Parathyroid adenoma (tissue), 2 donors: ENCODE data around the gene CDCP1.

Experiments used
- H2AFZ ChIP-seq: fragments of 300-600 bp; sonication (generic); one replicate; pipeline ENCODE4 v1.7.0; 2017; ENCODE audit warnings: antibody characterized with exemption, mild to moderate bottlenecking
- H3K27ac ChIP-seq: fragments of 300-600 bp; sonication (generic); one replicate; pipeline ENCODE4 v1.7.0; 2017
- H3K27me3 ChIP-seq: fragments of 300-600 bp; sonication (generic); one replicate; pipeline ENCODE4 v1.7.0; 2017; ENCODE audit warnings: low read length; ENCODE audit not compliant: control insufficient read depth, insufficient read depth
- H3K36me3 ChIP-seq: fragments of 300-600 bp; sonication (generic); one replicate; pipeline ENCODE4 v1.7.0; 2017; ENCODE audit warnings: low read length; ENCODE audit not compliant: control insufficient read depth, insufficient read depth
- H3K4me1 ChIP-seq: fragments of 300-600 bp; sonication (generic); one replicate; pipeline ENCODE4 v1.7.0; 2017; ENCODE audit warnings: control low read depth
- H3K4me2 ChIP-seq: fragments of 300-600 bp; sonication (generic); one replicate; pipeline ENCODE4 v1.7.0; 2017; ENCODE audit warnings: low read length
- H3K4me3 ChIP-seq: fragments of 300-600 bp; sonication (generic); one replicate; pipeline ENCODE4 v1.7.0; 2017; ENCODE audit warnings: low read depth, low read length
- H3K79me2 ChIP-seq: fragments of 300-600 bp; sonication (generic); one replicate; pipeline ENCODE4 v1.7.0; 2017; ENCODE audit warnings: control low read depth
- H3K9ac ChIP-seq: fragments of 300-600 bp; sonication (generic); one replicate; pipeline ENCODE4 v1.7.0; 2017; ENCODE audit warnings: mild to moderate bottlenecking
- H3K9me3 ChIP-seq: fragments of 300-600 bp; sonication (generic); one replicate; pipeline ENCODE4 v1.7.0; 2017; ENCODE audit warnings: low read length; ENCODE audit not compliant: control insufficient read depth
- TF ChIP-seq, protein P1 (sequence below): fragments of 300-600 bp; sonication (generic); IDR thresholded peaks from one replicate; pipeline ENCODE4 v1.7.0; 2017; ENCODE audit warnings: antibody characterized with exemption, mild to moderate bottlenecking
- donor health status: primary hyperparathyroidism.

The CDCP1 gene

DNA sequence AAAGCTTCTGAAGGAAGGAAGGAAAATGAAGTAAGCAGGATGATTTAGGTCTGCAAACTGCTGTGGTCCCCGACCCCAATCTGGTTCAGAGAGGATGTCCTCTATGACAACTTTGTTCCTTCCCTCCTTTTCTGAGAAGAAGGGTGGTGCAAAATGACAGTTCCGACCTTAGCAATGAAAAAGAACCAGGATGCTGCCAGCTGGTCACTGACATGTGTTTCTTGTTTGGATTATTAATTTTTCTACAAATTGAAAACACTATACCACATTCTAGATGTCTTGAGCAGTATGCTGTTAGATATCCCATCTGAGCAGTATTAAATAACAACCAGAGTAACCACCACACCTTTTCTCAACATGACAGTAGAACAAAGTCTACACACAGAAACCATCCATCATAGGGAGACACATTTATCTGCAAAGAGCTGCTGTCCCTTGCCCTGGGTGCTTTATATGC lies 27.5 kb downstream of the CDCP1 start:
- H3K4me2 ChIP-seq, result no peak overlapping the region
- H3K79me2 ChIP-seq, result no peaks in the 10 kb centered on the region
- no peaks in the 10 kb centered on the region for H3K4me1 ChIP-seq
- H2AFZ ChIP-seq, result no peak overlapping the region
- no peaks in the 10 kb centered on the region for H3K27me3 ChIP-seq
- no peak overlapping the region for H3K9ac ChIP-seq
- no peaks in the 10 kb centered on the region for H3K9me3 ChIP-seq
- TF ChIP-seq, protein P1, sequence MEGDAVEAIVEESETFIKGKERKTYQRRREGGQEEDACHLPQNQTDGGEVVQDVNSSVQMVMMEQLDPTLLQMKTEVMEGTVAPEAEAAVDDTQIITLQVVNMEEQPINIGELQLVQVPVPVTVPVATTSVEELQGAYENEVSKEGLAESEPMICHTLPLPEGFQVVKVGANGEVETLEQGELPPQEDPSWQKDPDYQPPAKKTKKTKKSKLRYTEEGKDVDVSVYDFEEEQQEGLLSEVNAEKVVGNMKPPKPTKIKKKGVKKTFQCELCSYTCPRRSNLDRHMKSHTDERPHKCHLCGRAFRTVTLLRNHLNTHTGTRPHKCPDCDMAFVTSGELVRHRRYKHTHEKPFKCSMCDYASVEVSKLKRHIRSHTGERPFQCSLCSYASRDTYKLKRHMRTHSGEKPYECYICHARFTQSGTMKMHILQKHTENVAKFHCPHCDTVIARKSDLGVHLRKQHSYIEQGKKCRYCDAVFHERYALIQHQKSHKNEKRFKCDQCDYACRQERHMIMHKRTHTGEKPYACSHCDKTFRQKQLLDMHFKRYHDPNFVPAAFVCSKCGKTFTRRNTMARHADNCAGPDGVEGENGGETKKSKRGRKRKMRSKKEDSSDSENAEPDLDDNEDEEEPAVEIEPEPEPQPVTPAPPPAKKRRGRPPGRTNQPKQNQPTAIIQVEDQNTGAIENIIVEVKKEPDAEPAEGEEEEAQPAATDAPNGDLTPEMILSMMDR, result no peak
- no peak overlapping the region for H3K27ac ChIP-seq
- H3K36me3 ChIP-seq, result no peaks in the 10 kb centered on the region
- no peak overlapping the region for H3K4me3 ChIP-seq

DNA sequence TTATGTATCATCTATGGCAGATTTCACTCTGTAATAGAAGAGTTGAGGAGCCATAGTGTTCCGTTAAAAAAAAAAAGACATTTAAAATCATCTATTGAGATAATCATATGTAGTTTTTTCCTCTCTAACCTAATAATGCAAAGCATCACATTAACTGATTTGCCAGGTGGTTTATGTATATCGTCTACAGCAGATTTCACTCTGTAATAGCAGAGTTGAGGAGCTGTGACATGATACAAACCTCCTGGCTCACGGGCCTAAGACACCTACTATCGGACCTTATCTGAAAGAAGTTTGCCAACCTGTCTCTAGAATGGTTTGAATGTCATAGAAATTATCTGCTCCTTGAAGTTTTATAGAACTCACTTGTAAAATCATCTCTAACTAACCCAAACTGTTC lies 29.8 kb downstream of the CDCP1 start:
- no peaks in the 10 kb centered on the region for H3K27me3 ChIP-seq
- no peak overlapping the region for H3K4me3 ChIP-seq
- no peak overlapping the region for H3K4me2 ChIP-seq
- no peaks in the 10 kb centered on the region for H3K4me1 ChIP-seq
- H3K79me2 ChIP-seq, result no peaks in the 10 kb centered on the region
- H3K9me3 ChIP-seq, result no peaks in the 10 kb centered on the region
- no peaks in the 10 kb centered on the region for H3K36me3 ChIP-seq
- no peak overlapping the region for H3K9ac ChIP-seq
- no peak overlapping the region for H2AFZ ChIP-seq
- TF ChIP-seq, protein P1, result no peak
- no peak overlapping the region for H3K27ac ChIP-seq

DNA sequence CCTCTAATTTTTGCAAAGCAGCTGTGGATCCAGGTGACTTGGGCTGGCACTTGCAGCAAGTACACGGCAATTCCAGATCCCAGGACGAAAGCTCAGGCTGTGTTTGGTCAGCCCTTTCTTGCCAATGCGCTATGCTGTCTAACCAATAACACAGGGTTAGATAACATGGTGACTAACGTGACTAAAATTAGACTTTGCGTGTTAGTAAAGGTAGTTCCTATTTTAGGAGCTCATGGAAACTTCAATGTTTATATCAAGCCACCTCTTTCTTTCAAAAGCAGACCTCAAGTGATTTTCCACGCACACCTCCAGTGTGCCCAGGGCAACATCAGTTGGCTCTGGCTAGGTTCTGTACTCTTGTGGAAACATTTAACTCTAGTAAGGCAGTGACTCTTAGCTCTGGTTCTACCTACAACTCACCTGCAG lies 32.5 kb downstream of the CDCP1 start:
- Histone ChIP-seq H3K4me1 (no peaks in the 10 kb centered on the region), H3K4me3 (no peak overlapping the region), H3K4me2 (no peak overlapping the region), H3K9me3 (no peaks in the 10 kb centered on the region), H2AFZ (no peak overlapping the region), H3K79me2 (no peaks in the 10 kb centered on the region), H3K9ac (no peak overlapping the region), H3K27ac (no peak overlapping the region), H3K36me3 (no peaks in the 10 kb centered on the region), H3K27me3 (no peaks in the 10 kb centered on the region)
- TF ChIP-seq, protein P1, result no peak

DNA sequence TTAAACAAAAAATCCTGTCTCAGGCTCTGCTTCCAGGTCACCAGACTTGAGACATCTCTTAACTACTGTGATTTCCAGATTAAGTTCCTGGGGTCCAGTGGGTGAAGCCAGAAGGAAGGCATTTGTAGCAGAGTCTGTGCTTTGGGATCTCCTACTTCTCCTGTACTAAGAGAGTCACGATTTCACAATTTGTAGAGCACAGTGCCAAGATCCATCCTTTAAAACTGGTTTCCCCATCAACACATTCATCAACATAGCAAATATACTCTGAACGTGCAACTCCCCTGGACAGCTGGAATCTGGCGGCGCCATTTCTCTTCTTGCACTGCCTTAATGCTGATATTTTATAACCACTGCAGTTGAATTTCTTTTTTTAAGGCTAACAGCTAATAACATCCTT lies 33.2 kb downstream of the CDCP1 start:
- Histone ChIP-seq H3K9ac (no peak overlapping the region), H3K79me2 (no peaks in the 10 kb centered on the region), H3K4me1 (no peaks in the 10 kb centered on the region), H3K27ac (no peak overlapping the region), H3K9me3 (no peaks in the 10 kb centered on the region), H3K4me2 (no peak overlapping the region), H3K36me3 (no peaks in the 10 kb centered on the region), H3K27me3 (no peaks in the 10 kb centered on the region), H2AFZ (no peak overlapping the region), H3K4me3 (no peak overlapping the region)
- TF ChIP-seq, protein P1, result no peak

DNA sequence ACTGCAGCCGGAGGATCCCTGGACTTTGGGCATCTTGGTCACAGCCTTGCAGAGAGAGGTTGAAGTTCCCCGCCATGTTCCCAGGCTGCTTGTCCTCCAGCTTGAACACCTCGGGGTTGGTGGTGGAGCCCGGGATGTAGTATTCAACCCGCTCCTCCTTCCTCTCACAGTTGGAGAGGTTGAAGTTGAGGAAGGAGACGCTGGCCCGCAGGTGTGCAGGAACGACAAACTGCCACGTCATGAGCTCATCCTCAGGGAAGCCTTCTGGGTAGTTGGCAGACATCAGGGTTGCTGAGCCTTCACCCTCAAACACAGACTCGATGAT lies 35.7 kb downstream of the CDCP1 start:
- H3K4me3 ChIP-seq, result no peak overlapping the region
- H3K4me1 ChIP-seq, result no peaks in the 10 kb centered on the region
- no peaks in the 10 kb centered on the region for H3K27me3 ChIP-seq
- TF ChIP-seq, protein P1, result no peak
- H3K9me3 ChIP-seq, result no peaks in the 10 kb centered on the region
- H2AFZ ChIP-seq, result no peak overlapping the region
- no peaks in the 10 kb centered on the region for H3K36me3 ChIP-seq
- no peaks in the 10 kb centered on the region for H3K79me2 ChIP-seq
- no peak overlapping the region for H3K27ac ChIP-seq
- H3K9ac ChIP-seq, result no peak overlapping the region
- no peak overlapping the region for H3K4me2 ChIP-seq
